NCI-H2196 treated with DMSO at 0.1 percent for 48 hours (cell line): ENCODE data around the gene RPP25L.

Experiments used
- DNase-seq: peaks from one replicate; lab custom pipeline; 2025; ENCODE audit not compliant: unreplicated experiment; lab: John Stamatoyannopoulos, UW

RPP25L gene

DNA sequence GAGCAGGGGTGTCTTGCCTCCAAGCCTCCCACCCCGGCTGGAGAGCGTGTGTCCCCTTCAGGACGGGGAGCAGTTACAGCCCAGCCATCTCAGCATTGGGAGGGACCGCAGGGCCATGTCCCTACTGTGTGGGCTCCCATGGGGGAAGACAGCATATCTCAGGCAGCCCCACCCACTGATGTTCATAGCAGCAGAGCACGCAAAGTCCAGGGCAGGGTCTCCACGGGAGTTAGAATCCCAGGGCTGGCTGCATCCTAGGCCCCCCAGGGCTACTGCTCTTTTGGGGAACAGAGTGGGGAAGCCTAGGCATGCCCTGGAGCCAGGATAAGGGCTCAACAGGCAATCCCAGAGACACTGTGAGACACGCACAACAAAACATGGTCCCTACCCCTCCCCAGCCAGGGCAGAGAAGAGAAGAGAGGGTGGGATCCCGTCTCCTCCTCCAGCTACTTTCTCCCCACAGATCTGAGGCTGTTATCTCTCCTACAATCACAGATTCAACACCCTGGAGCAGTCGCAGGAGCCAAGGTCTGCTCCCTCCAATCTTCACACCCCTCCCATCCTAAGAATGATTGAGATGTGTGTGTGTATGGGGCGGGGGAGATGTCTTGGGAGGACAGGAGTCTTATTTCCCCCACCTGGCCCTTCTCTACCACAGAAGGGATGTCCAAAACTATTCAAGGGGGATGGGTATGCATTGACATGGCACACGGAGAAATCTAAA lies 25.8 kb downstream of the RPP25L start:
- DNase-seq = no peak

- DNase-seq = no peak
These were observed 26.9 kb downstream of the RPP25L start for GRCh38 chr9:34584970-34585369.

- no peak for DNase-seq
These were observed 29.1 kb downstream of the RPP25L start for GRCh38 chr9:34582787-34583186.

DNA sequence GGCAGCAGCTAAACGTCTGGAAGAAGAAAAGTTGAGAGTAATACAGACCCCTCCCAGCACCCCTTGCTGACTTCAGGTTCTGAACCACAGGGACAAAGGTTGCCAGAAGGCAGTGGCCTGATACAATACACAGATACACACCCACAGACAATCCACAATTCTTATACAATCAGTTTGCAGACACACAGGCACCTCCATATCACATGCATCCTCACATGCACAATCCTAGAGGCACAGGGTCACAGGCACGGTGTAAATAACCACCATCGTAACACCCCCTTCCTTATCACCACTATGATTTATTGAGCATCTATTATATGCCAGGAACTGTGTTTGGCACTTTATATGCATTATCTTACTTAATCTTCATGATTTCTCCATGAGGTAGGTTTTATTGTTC lies 30.6 kb downstream of the RPP25L start:
- DNase-seq = no peak

GRCh38 chr9:34580358-34580757 lies 31.5 kb downstream of the RPP25L start:
- DNase-seq = no peak

GRCh38 chr9:34579808-34580163 lies 32.1 kb downstream of the RPP25L start:
- no peak for DNase-seq

- DNase-seq = no peak
These were observed 32.6 kb downstream of the RPP25L start for GRCh38 chr9:34579104-34579807.

DNA sequence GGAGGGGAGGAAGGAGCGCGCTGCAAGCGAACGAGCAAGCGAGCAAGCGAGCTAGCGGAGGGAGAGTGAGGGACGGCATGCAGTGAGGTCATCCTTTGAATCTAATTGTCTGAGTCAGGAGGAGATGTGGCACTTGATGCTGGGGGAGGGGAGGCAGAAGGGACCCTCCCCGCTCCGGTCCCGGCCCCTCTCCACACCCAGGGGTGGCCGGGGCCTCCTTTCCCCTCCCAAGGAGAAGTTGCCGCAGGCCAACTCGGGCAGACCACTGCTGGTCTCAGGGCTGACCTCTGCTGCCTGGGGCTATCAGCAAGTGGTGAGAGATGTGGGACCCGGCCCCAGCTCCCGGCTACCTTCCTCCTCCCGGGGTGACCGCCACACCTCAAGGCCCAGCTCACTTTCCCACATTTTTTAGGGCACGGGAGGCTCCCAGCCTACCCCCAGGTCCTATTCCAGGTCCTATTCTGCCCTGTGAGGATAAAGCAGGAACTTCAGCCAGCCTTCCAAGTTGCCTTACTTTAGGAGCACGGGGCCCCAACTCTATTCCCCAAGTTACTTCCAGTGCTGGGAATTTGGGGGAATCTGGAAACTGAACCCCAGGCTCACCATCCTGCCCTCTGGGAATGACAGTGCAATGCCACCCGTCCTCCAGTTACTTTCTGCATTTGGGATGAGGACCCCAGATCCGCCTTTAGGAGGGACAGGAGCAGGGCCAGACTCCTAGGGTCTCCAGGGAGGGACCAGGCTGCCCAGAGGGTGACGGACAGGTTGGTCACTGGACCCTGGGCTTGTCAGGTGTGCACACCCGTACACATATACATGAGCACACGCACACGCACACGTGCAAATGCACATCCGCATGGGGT lies 33.4 kb downstream of the RPP25L start:
- no peak for DNase-seq

DNA sequence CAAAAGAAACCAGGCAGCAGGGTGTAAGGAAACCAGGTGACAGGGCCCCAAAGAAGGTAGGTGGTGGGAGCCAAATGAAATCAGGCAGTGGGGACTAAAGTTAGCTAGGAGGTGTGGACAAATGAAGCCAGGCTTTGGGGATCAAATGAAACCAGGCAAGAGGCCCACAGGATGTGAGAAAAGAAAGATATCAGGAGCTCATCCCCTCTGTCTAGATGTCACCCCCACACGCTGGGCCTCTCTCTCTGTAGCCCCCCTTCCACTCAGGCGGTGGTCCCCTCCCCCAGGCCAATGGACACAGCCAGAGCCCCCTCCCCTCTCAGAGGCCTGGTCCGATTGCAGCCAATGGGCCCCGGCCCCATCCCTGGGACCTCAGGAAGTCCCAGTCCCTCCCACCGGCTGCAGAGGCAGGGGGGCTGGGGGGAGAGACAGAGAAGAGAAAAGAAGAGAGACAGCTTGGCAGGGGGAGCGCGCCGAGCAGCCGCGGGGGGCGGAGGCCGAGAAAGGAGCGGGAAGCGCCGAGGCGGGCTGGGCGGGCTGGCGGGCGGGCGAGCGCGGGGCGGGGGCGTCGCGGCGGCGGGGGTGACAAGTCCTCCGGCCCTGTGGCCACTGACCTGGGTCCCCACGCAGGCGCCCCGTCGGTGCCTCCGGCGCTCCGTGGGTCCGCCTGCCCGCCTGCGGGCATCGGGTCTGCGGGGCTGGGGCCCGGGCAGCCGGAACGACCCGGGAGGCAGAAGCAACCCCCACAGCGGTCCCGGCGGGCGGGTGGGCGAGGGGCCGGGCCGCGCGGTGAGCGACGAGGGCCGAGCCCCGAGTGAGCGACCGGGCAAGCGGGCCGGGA lies 34.3 kb downstream of the RPP25L start:
- no peak for DNase-seq

GRCh38 chr9:34576597-34577399 lies 35.1 kb downstream of the RPP25L start:
- no peak for DNase-seq

DNA sequence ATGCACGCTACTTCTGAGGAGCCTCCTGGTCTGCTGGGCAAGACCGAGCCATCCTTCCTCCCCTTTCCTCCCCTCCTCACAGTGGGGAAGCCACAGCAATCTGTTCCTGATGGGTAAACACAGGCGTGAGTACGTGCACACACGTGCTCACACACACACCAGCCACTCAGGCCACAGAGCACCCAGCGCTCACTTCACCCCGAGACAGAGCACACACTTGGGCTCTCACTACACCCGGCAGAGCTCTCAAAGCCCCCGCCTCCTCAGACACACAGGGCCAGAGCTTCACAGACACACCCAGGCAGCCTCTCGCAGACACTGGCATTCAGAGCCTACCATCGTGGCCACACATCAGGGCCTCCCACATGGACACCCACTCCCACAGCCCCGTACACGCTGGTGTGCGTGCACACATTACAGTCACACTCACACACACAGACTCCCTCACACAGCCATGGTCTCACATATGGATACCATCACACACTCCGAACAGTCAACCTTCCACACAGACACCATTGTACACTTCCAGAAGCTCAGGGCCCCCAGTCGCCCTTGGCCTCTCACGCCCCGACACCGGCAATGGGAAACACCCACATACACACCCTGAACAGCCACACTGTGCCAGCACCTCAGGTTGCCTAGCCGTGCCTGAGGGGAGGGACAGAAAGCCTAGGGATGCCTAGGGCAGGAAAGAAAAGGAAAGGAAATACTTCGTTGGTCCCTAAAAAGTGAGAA lies 35.9 kb downstream of the RPP25L start:
- no peak for DNase-seq

- DNase-seq = no peak
These were observed 36.7 kb downstream of the RPP25L start for GRCh38 chr9:34575241-34575640.

- no peak for DNase-seq
These were observed 37.3 kb downstream of the RPP25L start for GRCh38 chr9:34574571-34574970.

- no peak for DNase-seq
These were observed 38.1 kb downstream of the RPP25L start for GRCh38 chr9:34573599-34574325.

GRCh38 chr9:34572628-34573027 lies 39.3 kb downstream of the RPP25L start:
- DNase-seq = no peak

GRCh38 chr9:34572092-34572491 lies 39.8 kb downstream of the RPP25L start:
- no peak for DNase-seq

GRCh38 chr9:34571481-34571810 lies 40.5 kb downstream of the RPP25L start:
- DNase-seq = no peak

DNA sequence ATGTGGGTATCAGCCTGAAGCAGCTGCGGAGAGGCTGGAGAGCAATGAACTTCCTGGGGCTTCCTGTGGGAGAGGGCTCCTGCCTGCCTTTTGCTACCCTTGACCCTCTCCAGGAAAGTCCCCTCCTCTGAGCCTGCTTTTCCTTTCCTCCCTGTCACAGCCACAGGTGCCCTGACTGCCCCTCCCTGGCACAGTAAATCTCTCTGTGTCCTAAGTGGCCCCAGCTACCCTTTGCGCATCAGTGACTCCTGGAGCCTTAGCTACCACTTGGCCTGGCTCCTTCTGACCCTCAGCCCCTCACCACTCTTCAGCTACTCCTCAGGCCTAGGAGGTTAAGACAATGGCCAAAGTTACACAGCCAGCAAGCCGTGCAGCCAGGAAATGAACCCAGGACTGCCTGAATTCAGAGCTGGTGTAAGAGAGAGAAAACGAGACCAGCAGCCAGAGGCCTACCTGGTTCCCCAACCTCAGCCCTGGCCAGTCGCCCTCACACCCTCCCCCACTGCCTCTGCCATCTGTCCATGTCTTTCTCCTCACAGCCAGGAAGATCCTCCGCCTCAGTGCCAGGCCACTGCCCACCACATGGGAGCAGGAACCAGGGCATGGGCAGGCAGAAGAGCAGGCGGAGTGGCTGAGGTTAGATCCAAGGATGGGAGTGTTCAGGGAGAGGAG lies 41.0 kb downstream of the RPP25L start:
- DNase-seq = no peak
